NCI-H146 (cell line): ENCODE data around the gene PPP1R7.

Experiments
- DNase-seq: peaks from one replicate; lab custom pipeline; 2025; lab: John Stamatoyannopoulos, UW

The PPP1R7 gene

GRCh38 chr2:241173557-241173956, 23.3 kb downstream of the PPP1R7 start:
- DNase-seq: no peak

GRCh38 chr2:241177526-241178334, 27.5 kb downstream of the PPP1R7 start:
- DNase-seq: no peak

DNA sequence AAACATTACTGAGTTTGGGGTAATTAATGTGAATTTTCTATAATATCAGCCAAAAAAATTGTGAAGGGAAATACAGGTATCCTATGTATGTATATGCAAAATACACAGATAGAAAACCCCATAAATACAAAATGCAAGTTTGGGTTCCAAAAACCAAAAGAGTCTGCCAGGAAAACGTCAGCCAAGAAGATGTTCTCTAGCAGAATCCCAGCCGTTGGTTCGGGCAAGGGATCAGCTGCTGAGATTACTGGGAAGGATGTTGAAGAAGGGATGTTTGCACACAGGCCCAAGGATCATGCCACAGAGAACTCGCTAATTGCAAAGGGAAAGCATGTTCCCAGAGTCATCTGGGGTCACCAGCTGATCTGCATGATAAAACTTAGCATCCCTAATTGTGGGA, 28.7 kb downstream of the PPP1R7 start:
- DNase-seq: no peak

- DNase-seq: no peak
Observed at GRCh38 chr2:241179899-241180298, 29.6 kb downstream of the PPP1R7 start.

- no peak for DNase-seq
Observed at GRCh38 chr2:241180495-241180894, 30.2 kb downstream of the PPP1R7 start.

GRCh38 chr2:241182126-241182525, 31.9 kb downstream of the PPP1R7 start:
- no peak for DNase-seq

GRCh38 chr2:241182531-241183133, 32.4 kb downstream of the PPP1R7 start:
- no peak for DNase-seq

GRCh38 chr2:241183221-241183620, 33.0 kb downstream of the PPP1R7 start:
- DNase-seq: no peak

DNA sequence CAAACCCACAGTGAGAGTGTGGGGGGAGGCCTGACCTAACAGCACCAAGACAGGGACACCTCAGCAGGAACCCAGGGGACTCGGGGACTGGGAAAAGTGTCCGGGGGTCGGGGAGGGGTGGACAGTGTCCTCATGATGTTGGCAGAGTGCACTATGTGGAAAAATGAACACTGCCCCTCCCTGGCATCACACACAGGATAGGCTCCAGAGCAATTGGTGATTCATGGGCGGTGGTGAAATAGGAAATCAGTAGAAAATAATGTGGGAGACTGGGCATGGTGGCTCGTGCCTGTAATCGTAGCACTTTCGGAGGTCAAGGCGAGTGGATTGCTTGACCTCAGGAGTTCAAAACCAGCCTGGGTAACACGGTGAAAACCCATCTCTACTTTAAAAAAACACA, 34.6 kb downstream of the PPP1R7 start:
- no peak for DNase-seq

- no peak for DNase-seq
Observed at GRCh38 chr2:241185961-241186360, 35.7 kb downstream of the PPP1R7 start.

GRCh38 chr2:241187101-241187917, 37.0 kb downstream of the PPP1R7 start:
- no peak for DNase-seq

GRCh38 chr2:241187918-241188234, 37.6 kb downstream of the PPP1R7 start:
- no peak for DNase-seq

DNA sequence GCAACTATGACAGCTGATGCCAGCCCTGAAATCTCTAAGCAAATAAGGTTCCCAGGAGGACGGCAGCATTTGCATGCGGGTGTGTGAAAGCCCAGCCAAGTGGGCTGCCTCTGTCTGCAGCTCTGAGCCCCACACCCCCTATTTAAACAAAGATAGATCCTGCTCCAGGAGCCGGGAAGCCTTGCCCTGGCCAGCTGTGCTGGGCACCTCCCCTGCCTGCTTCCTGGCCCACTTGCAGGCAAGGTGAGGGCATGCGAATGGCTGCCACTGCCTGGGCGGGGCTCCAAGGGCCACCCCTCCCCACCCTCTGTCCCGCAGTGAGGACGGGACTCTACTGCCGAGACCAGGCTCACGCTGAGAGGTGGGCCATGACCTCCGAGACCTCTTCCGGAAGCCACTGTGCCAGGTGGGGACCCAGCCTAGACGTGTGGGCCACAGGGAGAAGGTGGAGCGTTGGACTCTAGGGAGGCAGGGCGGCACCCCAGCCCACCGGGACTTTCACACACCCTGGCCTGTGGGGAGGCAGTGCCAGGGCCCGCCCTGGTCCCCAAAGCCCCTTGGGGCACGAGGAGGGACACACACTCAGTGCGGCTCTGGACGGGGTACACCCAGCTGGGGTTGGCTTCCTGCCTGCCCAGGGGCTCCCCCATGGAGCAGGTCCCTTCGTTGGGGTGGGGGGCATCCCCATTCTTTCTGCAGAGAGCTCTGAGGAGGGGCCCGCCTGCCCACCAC, 38.3 kb downstream of the PPP1R7 start, which contains the start of gene ANO7:
Gene ANO7, plus strand, starts transcription at position 317 of the 732 bp plus-strand sequence. CDS start 1,387 bp downstream, outside the sequence.
- no peak for DNase-seq

DNA sequence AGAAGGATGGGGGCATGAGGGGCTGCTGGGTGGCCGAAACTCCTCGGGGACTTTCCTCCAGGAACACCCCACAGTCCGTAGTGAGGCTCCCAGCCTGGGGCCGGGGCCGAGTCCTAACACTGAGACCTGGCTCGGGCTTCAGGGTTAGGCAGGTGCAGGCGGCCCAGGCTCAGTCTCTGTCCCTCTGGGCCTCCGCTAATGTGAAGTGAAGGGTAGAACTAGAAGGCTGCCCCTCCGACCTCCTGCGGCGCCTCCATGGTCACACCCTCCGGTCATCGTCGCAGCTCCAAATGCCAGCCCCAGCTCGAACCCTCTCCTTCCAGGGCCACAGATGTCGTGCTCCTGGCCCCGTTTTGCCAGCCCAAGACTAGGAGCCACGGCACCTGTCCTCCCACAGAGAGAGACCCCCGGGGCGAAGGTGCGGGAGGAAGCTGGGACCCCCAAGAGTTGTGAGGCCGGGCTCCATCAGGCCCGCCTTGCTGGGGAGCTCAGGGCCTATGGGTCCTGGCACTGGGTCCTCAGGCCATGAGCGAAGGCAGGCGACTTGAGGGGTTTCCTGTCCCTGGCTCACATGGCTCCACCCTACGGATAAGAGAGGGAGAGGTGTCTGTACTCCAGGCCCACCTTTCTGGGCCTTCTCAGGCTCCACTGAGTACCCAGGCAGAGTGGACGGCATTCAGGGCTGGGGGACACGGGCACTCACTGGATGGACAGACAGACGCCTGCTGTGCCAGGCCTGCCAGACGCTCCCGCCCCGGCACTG, 39.0 kb downstream of the PPP1R7 start:
- DNase-seq: no peak

DNA sequence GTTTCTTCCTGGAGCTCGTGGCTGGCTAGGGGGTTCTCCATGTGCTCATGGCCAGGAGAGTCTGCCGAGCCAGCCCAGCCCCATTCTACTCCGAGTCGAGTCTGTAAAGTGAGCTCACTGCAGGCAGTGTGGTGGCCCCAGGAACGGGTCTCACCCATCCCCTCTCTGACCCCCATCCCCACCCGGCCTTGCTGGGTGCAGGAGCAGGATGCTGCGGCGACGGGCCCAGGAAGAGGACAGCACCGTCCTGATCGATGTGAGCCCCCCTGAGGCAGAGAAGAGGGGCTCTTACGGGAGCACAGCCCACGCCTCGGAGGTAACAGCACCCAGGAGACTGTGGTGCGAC, 39.6 kb downstream of the PPP1R7 start:
- no peak for DNase-seq

DNA sequence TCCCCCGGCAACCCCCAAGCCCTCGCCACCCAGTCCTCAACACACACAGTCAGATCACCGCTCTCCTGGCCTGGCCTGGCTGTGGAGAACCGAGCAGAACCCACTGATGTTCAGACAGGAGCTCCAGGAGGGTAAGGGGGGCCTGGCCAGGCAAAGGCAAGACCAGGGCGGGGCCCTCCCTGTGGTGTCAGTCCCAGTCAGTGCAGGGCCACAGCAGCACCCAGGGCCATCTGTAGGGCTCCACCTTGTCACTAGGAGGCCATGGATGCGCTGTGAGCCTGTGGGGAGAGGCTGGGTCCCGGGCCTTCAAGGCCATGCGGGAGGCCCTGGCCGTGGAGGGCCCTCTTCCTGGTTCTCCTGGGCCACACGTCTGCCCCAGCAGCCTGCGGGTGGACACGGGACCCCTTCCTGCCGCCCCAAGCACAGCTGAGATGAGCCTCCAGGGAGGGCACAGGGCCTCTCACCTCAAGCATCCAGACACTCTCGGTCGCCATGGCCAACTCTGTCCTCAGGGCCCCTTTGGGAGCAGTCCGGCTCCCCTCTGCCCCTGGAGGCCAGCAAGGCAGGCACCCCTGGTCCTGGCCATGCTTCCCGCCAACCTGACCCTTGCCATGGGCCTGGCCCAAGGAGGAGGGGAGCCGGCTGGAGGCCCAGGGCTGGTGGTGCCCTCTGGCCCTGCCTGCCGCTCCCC, 40.2 kb downstream of the PPP1R7 start:
- no peak for DNase-seq

GRCh38 chr2:241191081-241191480, 40.8 kb downstream of the PPP1R7 start:
- DNase-seq: peak; percentile 77

DNA sequence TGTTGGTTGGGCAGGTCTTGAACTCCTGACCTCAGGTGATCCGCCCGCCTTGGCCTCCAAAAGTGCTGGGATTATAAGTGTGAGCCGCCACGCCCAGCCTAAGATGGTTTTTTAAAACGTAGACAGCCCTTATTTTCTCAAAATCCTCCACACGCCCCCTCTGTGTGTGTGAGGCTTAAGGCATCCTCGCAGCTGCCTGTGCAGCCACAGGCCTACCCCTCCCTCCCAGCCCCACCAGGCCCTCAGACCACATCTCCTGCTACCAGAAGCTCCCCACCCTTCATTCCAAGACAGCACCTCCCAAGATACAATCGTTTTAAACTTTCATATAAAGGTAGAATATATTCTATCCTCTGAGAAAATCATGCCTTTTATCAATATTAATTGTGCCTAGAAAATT, 43.0 kb downstream of the PPP1R7 start:
- no peak for DNase-seq

- no peak for DNase-seq
Observed at GRCh38 chr2:241194811-241195210, 44.5 kb downstream of the PPP1R7 start.

DNA sequence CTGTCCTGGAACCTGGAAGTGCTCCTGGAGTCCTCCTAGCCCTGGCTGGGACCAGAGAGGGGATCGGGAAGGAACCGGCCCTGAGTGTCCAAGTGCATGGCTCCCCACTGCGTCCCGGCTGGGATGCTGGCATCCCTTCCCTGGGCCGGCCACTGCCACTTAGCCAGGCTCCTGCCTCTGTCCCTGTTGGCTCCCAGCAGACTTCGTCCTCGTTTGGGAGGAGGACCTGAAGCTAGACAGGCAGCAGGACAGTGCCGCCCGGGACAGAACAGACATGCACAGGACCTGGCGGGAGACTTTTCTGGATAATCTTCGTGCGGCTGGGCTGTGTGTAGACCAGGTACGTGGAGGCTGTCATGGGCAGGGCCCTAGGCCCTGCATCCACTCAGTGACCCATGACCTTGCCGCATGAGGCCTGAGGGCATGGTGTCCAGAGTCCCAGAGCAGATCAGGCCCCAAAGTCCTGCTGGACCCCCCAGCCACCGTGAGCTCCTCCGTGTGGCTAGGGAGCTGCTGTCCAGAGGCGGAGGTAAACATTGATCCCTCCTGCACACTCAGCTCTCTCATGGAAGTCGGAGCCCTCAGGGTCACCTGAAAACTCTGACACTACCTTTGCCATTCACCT, 45.4 kb downstream of the PPP1R7 start:
- no peak for DNase-seq
